GM12878 (cell line): ENCODE results near the gene DPF3. TPM values are rescaled to one million over a fixed set of nuclear protein-coding genes. Genes with fewer than 3 reads are reported as not detected.

ENCODE experiments used
- ATAC-seq: fragments of 200-7000 bp; cut with Tn5 transposase; 3 replicates; pipeline ENCODE4 v1.9.1; 2020; ENCODE audit warnings: mild to moderate bottlenecking, moderate library complexity
- BruUV-seq: library from RNA; stranded (reverse); fragments of 400-500 nt; replicated peaks from 2 replicates; lab custom pipeline; 2021; lab: Mats Ljungman, UMichigan
- CTCF ChIA-PET: fragments of 300-600 bp; sonication (Branson Sonifier 250); formaldehyde crosslinking; extraction: SDS; loops from one replicate; lab custom pipeline; 2021; ENCODE audit warnings: inconsistent platforms; lab: Yijun Ruan, JAX
- POLR2A ChIA-PET: fragments of 350-600 bp; formaldehyde crosslinking; extraction: SDS; loops from one replicate; lab custom pipeline; 2021; ENCODE audit warnings: inconsistent platforms; lab: Charles Lee
- RAD21 ChIA-PET: fragments of 300-600 bp; sonication (Branson Sonifier 250); formaldehyde crosslinking; loops from one replicate; lab custom pipeline; 2023; ENCODE audit warnings: antibody characterized with exemption; ENCODE audit not compliant: unreplicated experiment; lab: Charles Lee
- SMC1A ChIA-PET: fragments of 300-600 bp; sonication (Branson Sonifier 250); formaldehyde crosslinking; loops from one replicate; lab custom pipeline; 2023; ENCODE audit not compliant: unreplicated experiment, uncharacterized antibody; lab: Charles Lee
- DNase-seq: peaks from one replicate; pipeline ENCODE4 v3.0.0-alpha.2; 2011; ENCODE audit warnings: low read depth, low spot score
- FAIRE-seq: peaks from 3 replicates; lab custom pipeline; 2011; peaks lifted over from hg19 to GRCh38; lab: Jason Lieb, UNC
- H2AFZ ChIP-seq: 2 replicates; pipeline ENCODE4 v1.6.0; 2011; ENCODE audit warnings: low read depth, low read length, control low read depth; ENCODE audit not compliant: control insufficient read depth
- H3K27ac ChIP-seq: 2 replicates; pipeline ENCODE4 v1.5.1; 2011; ENCODE audit warnings: control low read depth; ENCODE audit not compliant: control insufficient read depth, insufficient read depth
- H3K27me3 ChIP-seq, 2 experiments: replicated peaks in 1 of 2; 2 replicates each; pipeline versions ENCODE4 v1.6.0 to v1.6.1; 2011; ENCODE audit warnings: low read length in 1 of 2; ENCODE audit not compliant: control insufficient read depth in 2 of 2, insufficient read depth in 2 of 2
- H3K36me3 ChIP-seq, 2 experiments: 2 replicates each; pipeline ENCODE4 v1.5.1; 2011; ENCODE audit warnings: low read length in 1 of 2; ENCODE audit not compliant: control insufficient read depth in 2 of 2, insufficient read depth in 2 of 2
- H3K4me1 ChIP-seq: 2 replicates; pipeline ENCODE4 v1.6.1; 2011; ENCODE audit warnings: mild to moderate bottlenecking, low read length, moderate library complexity, mixed read lengths; ENCODE audit not compliant: control insufficient read depth, insufficient read depth
- H3K4me2 ChIP-seq: 2 replicates; pipeline ENCODE4 v1.6.0; 2011; ENCODE audit warnings: control low read depth; ENCODE audit not compliant: control insufficient read depth, insufficient read depth
- H3K4me3 ChIP-seq: fragments of 200-600 bp; sonication (generic); 2 replicates; pipeline ENCODE4 v1.5.1; 2016
- H3K79me2 ChIP-seq: 2 replicates; pipeline ENCODE4 v1.6.0; 2011; ENCODE audit warnings: low read length; ENCODE audit not compliant: control insufficient read depth, insufficient read depth
- H3K9ac ChIP-seq: 2 replicates; pipeline ENCODE4 v1.8.0; 2011; ENCODE audit warnings: low read length, control low read depth, mixed read lengths; ENCODE audit not compliant: control insufficient read depth, insufficient read depth
- H3K9me3 ChIP-seq: replicated peaks from 3 replicates; pipeline ENCODE4 v1.5.1; 2011; ENCODE audit warnings: mild to moderate bottlenecking, low read length; ENCODE audit not compliant: control insufficient read depth, insufficient read depth
- H4K20me1 ChIP-seq: 2 replicates; pipeline ENCODE4 v1.6.0; 2011; ENCODE audit not compliant: control insufficient read depth, insufficient read depth
- EED ChIP-seq: sonication (generic); IDR thresholded peaks from 2 replicates; pipeline ENCODE4 v1.6.1; 2016; ENCODE audit warnings: antibody characterized with exemption, low read depth
- WGBS: methylation state at CpG from one replicate; pipeline ENCODE4 v1.1.6; 2016; ENCODE audit warnings: low lambda C conversion rate; ENCODE audit not compliant: insufficient replicate concordance, insufficient coverage; ENCODE audit errors: missing lambda C conversion rate; 5-methylcytosine and 5-hydroxymethylcytosine counted together
- in situ Hi-C: fragments of 300-500 bp; cut with MboI; formaldehyde crosslinking; loops from 9 replicates; pipeline ENCODE4 v1.14.3; 2018; ENCODE audit warnings: mixed read lengths
- intact Hi-C: fragments of 100-400 bp; cut with micrococcal nuclease; formaldehyde crosslinking; loops from one replicate; pipeline ENCODE4 v1.14.2; 2022; ENCODE audit not compliant: unreplicated experiment
- polyA plus RNA-seq, 11 experiments: library from polyadenylated mRNA; depleted of rRNA in 4 of 11; unstranded in 6 of 11; stranded (reverse) in 5 of 11; fragments of >200 nt; fragmentation: Nextera tagmentation in 4 of 11; fragmentation: Illumina TruSeq in 1 of 11; extraction: Ambion mirVana in 4 of 11; extraction: Trizol in 1 of 11; gene quantifications; 1 replicate in 1 of 11; 2 replicates in 10 of 11; pipeline versions ENCODE4 v1.2.1 to v1.2.3, GENCODE V29; 2011 to 2016; ENCODE audit warnings: inconsistent platforms in 2 of 11, missing spikeins in 2 of 11, low read depth in 1 of 11
- total RNA-seq, 4 experiments: library from RNA; depleted of rRNA in 3 of 4; stranded (reverse); fragments of >200 nt in 3 of 4; fragmentation: Illumina TruSeq in 1 of 4; extraction: Trizol in 1 of 4; gene quantifications; 2 replicates each; pipeline versions ENCODE4 v1.2.1 to v1.2.3, GENCODE V29; 2013 to 2021
- TF ChIP-seq, protein P1 (sequence below): fragments of 450-650 bp; formaldehyde crosslinking; IDR thresholded peaks from 2 replicates; pipeline ENCODE4 v1.4.0; 2022; ENCODE audit warnings: mild to moderate bottlenecking, moderate library complexity
- TF ChIP-seq, protein P2 (sequence below): IDR thresholded peaks from 2 replicates; pipeline ENCODE4 v1.6.1; 2011; ENCODE audit warnings: borderline replicate concordance, low read depth, mild to moderate bottlenecking, moderate library complexity, mixed read lengths, low read length; ENCODE audit not compliant: insufficient read depth; ENCODE audit errors: extremely low read length

DPF3 gene
- total and polyA plus RNA-seq, 10 of the 15 experiments (the other 5 are each of a cell fraction or from before 2014, with no cell fraction given) = 0.69 to 8.0 (median 2.2) TPM

DNA sequence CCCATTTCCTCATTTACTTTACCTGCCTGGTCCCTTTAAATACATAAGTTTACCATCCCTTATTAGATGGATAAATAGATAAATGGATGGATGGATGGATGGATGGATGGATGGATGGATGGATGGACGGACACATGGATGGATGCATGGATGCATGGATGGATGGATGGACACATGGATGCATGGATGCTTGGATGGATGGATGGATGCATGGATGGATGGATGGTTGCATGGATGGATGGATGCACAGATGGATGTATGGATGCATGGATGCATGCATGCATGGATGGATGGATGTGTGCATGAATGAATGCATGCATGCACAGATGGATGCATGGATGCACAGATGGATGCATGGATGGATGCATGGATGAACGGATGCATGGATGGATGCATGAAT, 93.6 kb downstream of the DPF3 start:
- no peak for FAIRE-seq
- BruUV-seq = no TSS peak
- H4K20me1 ChIP-seq = no peaks in the 10 kb centered on the region
- POLR2A ChIA-PET = no interaction called here
- WGBS = 58% methylated on average over 2 of the region's 2 CpGs
- no peaks in the 10 kb centered on the region for H3K27me3 ChIP-seq
- H3K36me3 ChIP-seq = no peaks in the 10 kb centered on the region
- DNase-seq = no peak
- RAD21 ChIA-PET = no interaction called here
- H2AFZ ChIP-seq = no peak overlapping the region
- no peak overlapping the region for H3K4me2 ChIP-seq
- intact Hi-C loops = no loop called here
- H3K79me2 ChIP-seq = no peaks in the 10 kb centered on the region
- ATAC-seq = no peak
- SMC1A ChIA-PET = no interaction called here
- H3K9ac ChIP-seq = no peak overlapping the region
- no peaks in the 10 kb centered on the region for H3K4me1 ChIP-seq
- in situ Hi-C loops = no loop called here
- H3K27ac ChIP-seq = no peak overlapping the region
- no peak overlapping the region for H3K4me3 ChIP-seq
- TF ChIP-seq EED = no peak
- TF ChIP-seq, protein P1, sequence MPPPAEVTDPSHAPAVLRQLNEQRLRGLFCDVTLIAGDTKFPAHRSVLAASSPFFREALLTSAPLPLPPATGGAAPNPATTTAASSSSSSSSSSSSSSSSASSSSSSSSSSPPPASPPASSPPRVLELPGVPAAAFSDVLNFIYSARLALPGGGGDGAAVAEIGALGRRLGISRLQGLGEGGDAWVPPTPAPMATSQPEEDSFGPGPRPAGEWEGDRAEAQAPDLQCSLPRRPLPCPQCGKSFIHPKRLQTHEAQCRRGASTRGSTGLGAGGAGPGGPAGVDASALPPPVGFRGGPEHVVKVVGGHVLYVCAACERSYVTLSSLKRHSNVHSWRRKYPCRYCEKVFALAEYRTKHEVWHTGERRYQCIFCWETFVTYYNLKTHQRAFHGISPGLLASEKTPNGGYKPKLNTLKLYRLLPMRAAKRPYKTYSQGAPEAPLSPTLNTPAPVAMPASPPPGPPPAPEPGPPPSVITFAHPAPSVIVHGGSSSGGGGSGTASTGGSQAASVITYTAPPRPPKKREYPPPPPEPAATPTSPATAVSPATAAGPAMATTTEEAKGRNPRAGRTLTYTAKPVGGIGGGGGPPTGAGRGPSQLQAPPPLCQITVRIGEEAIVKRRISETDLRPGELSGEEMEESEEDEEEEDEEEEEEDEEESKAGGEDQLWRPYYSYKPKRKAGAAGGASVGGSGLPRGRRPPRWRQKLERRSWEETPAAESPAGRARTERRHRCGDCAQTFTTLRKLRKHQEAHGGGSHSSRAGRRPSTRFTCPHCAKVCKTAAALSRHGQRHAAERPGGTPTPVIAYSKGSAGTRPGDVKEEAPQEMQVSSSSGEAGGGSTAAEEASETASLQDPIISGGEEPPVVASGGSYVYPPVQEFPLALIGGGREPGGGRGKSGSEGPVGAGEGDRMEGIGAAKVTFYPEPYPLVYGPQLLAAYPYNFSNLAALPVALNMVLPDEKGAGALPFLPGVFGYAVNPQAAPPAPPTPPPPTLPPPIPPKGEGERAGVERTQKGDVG (CRISPR knock-in tag) = no peak
- TF ChIP-seq, protein P2, sequence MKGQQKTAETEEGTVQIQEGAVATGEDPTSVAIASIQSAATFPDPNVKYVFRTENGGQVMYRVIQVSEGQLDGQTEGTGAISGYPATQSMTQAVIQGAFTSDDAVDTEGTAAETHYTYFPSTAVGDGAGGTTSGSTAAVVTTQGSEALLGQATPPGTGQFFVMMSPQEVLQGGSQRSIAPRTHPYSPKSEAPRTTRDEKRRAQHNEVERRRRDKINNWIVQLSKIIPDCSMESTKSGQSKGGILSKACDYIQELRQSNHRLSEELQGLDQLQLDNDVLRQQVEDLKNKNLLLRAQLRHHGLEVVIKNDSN = no peak
- no peaks in the 10 kb centered on the region; the same call in 2 of the 3 replicates for H3K9me3 ChIP-seq
- CTCF ChIA-PET = no interaction called here
